Activated T-helper 1 cell treated with anti-CD3 and anti-CD28 coated beads, Interleukin-2, amount 50 U/mL, for 16 hours (primary cell): ENCODE results near the gene PRDM5.

ENCODE experiments used
- DNase-seq, 2 donors: peaks; one replicate each; pipeline ENCODE4 v3.0.0-alpha.2; 2020; ENCODE audit warnings: low read depth in 1 of 2, low spot score in 1 of 2

PRDM5 gene

GRCh38 chr4:120915336-120915735 is 7.2 kb downstream of the PRDM5 start:
- no peak for DNase-seq

- DNase-seq, result no peak
These were observed 19.1 kb downstream of the PRDM5 start for GRCh38 chr4:120903419-120903818.

- DNase-seq, result no peak
These were observed 19.6 kb downstream of the PRDM5 start for GRCh38 chr4:120902925-120903324.

- no peak for DNase-seq
These were observed 20.8 kb downstream of the PRDM5 start for GRCh38 chr4:120901731-120902130.

- DNase-seq, result no peak
These were observed 24.4 kb downstream of the PRDM5 start for GRCh38 chr4:120897981-120898719.

- DNase-seq, result no peak
These were observed 27.0 kb downstream of the PRDM5 start for GRCh38 chr4:120895554-120895953.

GRCh38 chr4:120893314-120893713 is 29.2 kb downstream of the PRDM5 start:
- no peak for DNase-seq

GRCh38 chr4:120886191-120886590 is 36.3 kb downstream of the PRDM5 start:
- DNase-seq, result no peak

- no peak for DNase-seq
These were observed 40.7 kb downstream of the PRDM5 start for GRCh38 chr4:120881846-120882245.

GRCh38 chr4:120881351-120881750 is 41.2 kb downstream of the PRDM5 start:
- no peak for DNase-seq

- no peak for DNase-seq
These were observed 45.5 kb downstream of the PRDM5 start for GRCh38 chr4:120877021-120877420.

GRCh38 chr4:120874792-120875774 is 47.4 kb downstream of the PRDM5 start:
- DNase-seq, result no peak

GRCh38 chr4:120873554-120873953 is 49.0 kb downstream of the PRDM5 start:
- DNase-seq, result no peak

GRCh38 chr4:120871173-120871572 is 51.4 kb downstream of the PRDM5 start:
- no peak for DNase-seq

GRCh38 chr4:120870279-120870673 is 52.2 kb downstream of the PRDM5 start:
- DNase-seq, result no peak

- no peak for DNase-seq
These were observed 52.8 kb downstream of the PRDM5 start for GRCh38 chr4:120869613-120870278.

GRCh38 chr4:120867506-120867905 is 55.0 kb downstream of the PRDM5 start:
- no peak for DNase-seq

GRCh38 chr4:120865985-120866384 is 56.5 kb downstream of the PRDM5 start:
- DNase-seq, result no peak

- no peak for DNase-seq
These were observed 57.6 kb downstream of the PRDM5 start for GRCh38 chr4:120864969-120865368.

- no peak for DNase-seq
These were observed 60.1 kb downstream of the PRDM5 start for GRCh38 chr4:120862432-120862831.

GRCh38 chr4:120861852-120862251 is 60.7 kb downstream of the PRDM5 start:
- DNase-seq, result no peak

GRCh38 chr4:120858776-120859175 is 63.8 kb downstream of the PRDM5 start:
- no peak for DNase-seq
